ENCODE data around the gene BHLHE23.
"Not testable (repeated sequence)": the region's sequence is repeated elsewhere in the genome, so short reads cannot be mapped to it uniquely, and the experiment has no call there.

BHLHE23 gene

GRCh38 chr20:63042448-63043071 lies 35.8 kb upstream of the BHLHE23 start:
- no peak for DNase-seq

DNA sequence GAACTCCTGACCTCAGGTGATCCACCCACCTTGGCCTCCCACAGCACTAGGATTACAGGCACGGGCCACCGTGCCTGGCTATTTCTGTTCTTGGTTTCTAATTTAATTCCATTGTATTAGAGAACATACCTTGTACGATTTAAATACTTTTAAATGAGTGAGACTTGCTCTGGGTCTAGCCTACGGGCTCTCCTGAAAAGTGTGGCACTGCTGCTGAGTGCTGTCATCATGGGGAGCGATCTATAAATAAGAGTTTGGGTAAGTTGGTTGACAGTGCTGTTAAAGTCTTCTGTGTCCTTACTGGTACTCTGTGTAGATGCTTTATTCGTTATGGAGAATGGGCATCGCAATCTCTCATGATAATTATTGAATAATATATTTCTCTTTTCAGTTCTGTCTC lies 35.0 kb upstream of the BHLHE23 start:
- DNase-seq, result no peak

DNA sequence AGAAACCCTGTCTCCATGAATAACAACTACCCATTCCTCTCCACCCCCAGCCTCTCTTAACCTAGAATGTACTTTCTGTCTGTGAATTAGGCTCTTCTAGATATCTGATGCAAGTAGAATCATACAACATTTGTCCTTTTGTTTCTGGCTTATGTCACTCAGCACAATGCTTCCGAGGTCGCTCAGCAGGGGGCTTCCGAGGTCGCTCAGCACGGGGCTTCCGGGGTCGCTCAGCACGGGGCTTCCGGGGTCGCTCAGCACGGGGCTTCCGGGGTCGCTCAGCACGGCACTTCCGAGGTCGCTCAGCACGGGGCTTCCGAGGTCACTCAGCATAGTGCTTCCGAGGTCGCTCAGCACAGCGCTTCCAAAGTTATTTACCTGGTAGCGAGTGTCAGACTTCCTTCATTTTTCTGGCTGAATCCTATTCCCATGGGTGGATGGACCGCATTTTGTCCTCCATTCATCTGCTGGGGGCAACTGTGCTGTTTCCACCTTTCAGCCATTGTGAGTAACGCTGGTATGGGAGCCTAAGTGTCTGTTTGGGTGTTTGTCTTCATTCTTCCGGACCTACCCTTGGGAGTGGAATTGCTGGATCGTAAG lies 31.0 kb upstream of the BHLHE23 start:
- no peak for DNase-seq

DNA sequence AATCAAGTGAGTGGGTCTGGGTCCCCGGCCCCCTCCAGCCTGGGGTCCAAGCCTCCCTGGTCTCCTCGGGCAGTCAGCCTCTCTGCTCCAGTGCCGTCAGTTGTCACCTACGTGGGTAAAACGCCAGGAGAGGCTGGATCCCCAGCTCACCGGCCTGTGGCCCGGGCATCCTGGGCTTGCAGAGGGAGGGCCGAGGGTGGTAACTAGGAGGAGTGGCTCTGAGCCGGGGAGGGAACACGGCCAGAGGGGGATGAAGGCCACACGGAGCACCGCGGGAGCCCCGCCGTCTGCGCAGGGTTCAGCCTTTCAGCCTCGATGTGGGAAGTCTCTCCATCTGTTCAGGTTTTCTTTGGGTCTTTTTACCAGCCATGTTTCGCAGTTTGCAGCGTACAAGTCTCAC lies 29.5 kb upstream of the BHLHE23 start:
- DNase-seq, result no peak

DNA sequence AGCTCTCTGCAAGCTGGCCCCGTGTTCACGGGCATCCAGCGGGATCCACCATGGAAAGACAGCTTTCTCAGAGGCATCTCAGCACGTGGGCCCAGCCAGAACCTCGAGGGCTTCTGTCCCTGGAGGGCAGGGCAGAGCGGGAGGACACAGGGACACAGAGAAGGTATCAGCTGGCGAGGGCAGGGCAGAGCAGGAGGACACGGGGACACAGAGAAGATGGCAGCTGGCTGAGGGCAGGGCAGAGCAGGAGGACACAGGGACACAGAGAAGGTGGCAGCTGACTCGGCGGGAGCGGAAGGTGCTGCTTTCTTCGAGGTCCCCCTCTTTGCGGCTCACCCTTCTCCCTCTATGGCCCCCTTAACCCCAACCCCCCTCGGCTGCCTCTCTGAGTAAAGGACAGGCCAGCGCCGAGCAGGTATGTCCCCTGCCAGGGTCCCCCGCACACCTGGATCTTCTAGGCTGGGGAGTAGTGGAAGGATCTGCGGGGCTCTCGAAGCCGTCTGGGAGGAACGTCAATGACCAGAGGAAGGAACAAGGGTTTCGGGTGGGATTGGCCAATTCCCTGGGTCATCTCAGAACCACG lies 28.9 kb upstream of the BHLHE23 start:
- DNase-seq, result no peak

DNA sequence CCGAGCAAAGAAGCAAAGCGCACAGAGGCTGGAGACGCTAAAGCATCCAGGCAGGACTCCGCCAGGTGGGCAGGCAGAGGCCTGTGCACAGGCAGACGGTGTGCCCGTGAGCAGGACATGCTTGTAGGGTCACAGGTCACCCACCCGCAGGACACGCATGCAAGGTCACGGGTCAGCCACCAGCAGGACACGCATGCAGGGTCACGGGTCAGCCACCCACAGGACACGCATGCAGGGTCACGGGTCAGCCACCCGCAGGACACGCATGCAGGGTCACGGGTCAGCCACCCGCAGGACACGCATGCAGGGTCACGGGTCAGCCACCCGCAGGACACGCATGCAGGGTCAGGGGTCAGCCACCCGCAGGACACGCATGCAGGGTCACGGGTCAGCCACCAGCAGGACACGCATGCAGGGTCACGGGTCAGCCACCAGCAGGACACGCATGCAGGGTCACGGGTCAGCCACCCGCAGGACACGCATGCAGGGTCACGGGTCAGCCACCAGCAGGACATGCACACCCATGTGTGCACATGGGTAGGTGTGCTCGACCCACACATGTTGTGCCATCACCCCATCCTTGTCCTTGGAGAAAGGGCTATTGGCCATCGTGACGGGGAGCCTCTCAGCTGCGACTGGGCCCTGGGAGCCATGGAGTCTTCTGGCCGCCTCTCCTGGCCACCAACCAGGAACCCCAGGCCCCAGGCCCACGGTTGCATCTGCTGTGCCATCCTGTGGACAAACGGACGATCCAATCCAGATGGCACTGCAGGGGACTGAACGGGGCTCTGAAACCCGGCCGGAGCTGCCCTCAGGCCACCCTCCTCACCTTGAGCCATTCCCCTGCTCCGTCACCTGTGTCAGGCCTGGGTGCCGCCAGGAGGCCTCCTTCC lies 28.2 kb upstream of the BHLHE23 start:
- DNase-seq, result not testable (repeated sequence)

DNA sequence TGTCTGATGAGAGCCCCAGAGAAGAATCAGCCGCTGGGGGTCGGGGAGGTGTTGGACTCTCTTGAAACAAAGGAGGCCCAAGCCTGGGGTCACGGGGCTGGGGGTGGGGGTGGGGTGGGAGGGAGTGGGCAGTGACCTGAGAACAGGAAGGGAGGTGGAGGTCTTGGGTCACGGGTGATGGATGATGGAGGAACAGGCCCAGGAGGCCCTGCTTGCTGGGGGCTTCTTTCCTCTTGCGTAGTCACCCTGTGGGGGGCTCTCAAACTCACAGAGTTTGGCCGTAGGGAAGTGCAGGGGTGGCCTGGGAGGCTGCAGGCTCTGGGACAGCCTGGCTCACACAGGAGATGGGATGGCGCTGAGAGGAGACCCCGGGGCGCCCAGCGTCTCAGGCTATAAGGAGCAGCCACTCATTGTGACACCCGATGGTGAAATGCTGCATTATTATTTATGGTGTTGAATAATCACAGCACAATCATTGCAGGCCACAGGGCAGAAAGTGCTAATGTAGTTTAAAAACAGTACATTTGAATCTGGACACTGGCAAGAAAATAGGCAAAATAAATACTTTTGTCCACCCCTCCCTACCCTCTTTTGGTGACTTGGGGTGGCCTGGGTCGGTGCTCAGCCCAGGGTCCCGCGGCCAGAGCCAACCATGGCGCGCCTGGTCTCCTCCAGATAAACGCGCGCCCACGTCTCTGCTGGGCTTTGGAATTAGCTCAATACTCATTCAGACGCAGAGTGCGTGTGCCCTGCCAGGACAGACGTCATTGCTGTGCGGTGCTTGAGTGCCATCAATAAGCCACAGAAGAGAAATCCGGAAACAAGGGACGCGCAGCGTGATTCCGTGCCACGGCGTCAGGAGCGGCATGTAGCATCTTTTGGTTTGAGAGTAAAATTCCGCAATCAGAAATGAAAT lies 27.3 kb upstream of the BHLHE23 start:
- no peak for DNase-seq

- no peak for DNase-seq
Observed at GRCh38 chr20:63032861-63033793, 26.4 kb upstream of the BHLHE23 start.

GRCh38 chr20:63032026-63032800 lies 25.4 kb upstream of the BHLHE23 start:
- DNase-seq, result no peak

GRCh38 chr20:63031251-63032014 lies 24.7 kb upstream of the BHLHE23 start:
- DNase-seq, result no peak

GRCh38 chr20:63029358-63030121 lies 22.8 kb upstream of the BHLHE23 start:
- no peak for DNase-seq

GRCh38 chr20:63028461-63028921 lies 21.7 kb upstream of the BHLHE23 start:
- DNase-seq, result no peak

DNA sequence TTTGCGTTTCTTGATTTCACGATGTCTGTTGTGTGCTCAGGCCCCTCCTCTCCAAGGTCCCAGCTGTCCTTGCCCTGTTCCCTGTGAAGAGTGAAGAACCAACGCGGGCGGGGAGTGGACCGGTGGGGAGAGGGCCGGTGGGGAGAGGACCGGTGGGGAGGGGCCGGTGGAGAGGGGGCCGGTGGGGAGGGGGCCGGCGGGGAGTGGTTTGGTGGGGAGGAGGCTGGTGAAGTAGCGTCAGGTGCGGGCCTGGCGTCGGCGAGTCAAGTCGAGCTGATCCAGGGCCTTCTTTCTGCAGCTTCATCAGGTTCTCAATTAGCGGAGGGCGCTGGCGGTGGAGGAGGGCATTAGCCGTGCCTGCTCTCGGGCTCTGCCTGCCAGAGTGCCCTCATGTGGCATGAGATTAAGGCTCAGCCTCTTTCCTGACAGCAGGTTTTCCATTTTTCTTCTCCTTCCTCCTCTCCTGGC lies 21.2 kb upstream of the BHLHE23 start:
- no peak for DNase-seq

GRCh38 chr20:63027221-63027921 lies 20.6 kb upstream of the BHLHE23 start:
- DNase-seq, result no peak

DNA sequence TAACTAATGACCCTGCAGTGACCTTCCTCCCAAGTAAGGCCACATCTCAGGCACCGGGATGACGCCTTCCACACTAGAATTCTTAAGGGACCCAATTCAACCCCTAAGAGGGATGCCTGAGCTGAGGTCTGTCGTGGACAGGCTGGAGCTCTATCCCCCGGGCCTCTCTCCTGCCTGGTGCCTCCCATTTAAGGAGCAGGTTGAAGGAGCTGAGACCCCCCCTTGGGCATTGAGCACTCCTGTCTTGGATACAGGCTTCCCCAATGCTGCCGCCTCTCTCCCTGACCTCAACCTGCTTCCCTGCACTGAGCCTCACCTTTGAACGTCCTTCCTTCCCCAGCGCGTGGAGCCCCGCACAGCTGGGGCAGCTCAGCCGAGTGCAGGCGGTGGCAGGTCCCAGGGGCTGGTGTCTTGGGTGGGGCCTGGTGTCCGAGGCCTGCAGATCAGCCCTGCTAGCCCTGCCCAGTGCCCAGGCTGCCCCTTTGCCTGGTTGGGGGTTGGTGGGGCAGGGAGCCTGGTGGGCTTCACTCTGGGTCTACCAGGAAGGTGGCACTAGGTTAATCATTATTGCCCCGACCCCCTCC lies 19.9 kb upstream of the BHLHE23 start:
- no peak for DNase-seq

DNA sequence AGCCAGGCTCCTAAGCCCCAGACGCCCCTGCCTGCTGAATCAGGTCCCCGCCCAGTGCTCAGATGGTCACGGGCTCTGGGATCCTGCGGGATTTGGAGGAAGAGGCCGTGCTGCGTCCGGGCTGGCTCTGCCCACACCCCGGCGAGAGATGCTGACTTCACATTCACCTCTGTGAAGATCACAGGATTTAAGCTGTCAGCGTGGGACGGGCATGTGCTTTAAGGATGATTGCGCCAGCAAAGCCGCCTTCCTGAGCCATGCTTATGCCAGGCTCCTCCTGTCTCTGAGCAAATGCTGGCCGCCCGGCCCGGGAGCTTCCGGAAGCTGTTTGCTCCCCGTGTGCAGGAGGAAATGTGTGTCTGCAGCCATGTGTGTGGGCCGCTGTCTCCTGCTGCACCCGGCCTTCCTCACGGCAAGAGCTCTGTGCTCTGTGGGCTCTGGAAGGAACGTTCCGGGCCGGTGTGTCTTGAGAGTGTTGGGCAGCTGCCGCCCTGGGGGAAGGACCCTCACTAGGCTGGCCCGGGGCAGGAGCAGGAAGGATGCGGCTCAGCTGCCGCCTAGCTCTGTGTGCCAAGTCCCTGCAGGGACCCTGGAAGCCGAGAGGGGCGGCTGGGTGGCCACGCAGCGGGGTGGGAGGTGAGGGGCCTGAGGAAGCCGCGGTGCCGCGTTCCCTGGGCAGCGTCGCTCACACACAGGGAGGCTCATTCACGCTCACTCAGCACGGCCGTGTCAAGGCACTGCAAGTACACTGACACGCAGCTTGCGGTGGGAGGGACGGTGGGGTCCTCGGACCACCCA lies 19.0 kb upstream of the BHLHE23 start:
- DNase-seq, result no peak

All from T-helper 1 cell (primary cell).